Fibroblast of lung (primary cell): ENCODE results near the gene ARL6IP5. TPM values are rescaled to one million over a fixed set of nuclear protein-coding genes. Genes with fewer than 3 reads are reported as not detected.

Source experiments
- DNase-seq, 2 donors: peaks; one replicate each; pipeline versions ENCODE4 v3.0.0 to v3.0.0-alpha.2; 2010; ENCODE audit warnings: low read depth in 2 of 2
- H2AFZ ChIP-seq: 2 replicates; pipeline ENCODE4 v1.5.1; 2012; ENCODE audit warnings: low read length, control low read depth, inconsistent platforms
- H3K27ac ChIP-seq: 2 replicates; pipeline ENCODE4 v1.5.1; 2011; ENCODE audit warnings: low read length, control low read depth; ENCODE audit not compliant: insufficient read depth
- H3K27me3 ChIP-seq: 2 replicates; pipeline ENCODE4 v1.5.1; 2011; ENCODE audit warnings: mild to moderate bottlenecking, low read length; ENCODE audit not compliant: control insufficient read depth, insufficient read depth
- H3K36me3 ChIP-seq: 2 replicates; pipeline ENCODE4 v1.5.1; 2011; ENCODE audit warnings: low read length; ENCODE audit not compliant: control insufficient read depth, insufficient read depth
- H3K4me1 ChIP-seq: 2 replicates; pipeline ENCODE4 v1.5.1; 2011; ENCODE audit warnings: low read length; ENCODE audit not compliant: control insufficient read depth, insufficient read depth; ENCODE audit errors: extremely low read depth
- H3K4me2 ChIP-seq: 2 replicates; pipeline ENCODE4 v1.5.1; 2011; ENCODE audit warnings: low read length, control low read depth; ENCODE audit not compliant: insufficient read depth; ENCODE audit errors: extremely low read depth
- H3K4me3 ChIP-seq, 4 experiments: fragments of 200-600 bp in 1 of 4; sonication (generic) in 1 of 4; replicated peaks in 1 of 4; 2 replicates each; pipeline ENCODE4 v1.5.1; 2011 to 2016; ENCODE audit warnings: low read length in 4 of 4, low read depth in 3 of 4, mild to moderate bottlenecking in 3 of 4, control low read depth in 2 of 4, inconsistent platforms in 1 of 4, mixed read lengths in 1 of 4; ENCODE audit not compliant: insufficient read depth in 1 of 4; ENCODE audit errors: control extremely low read depth in 1 of 4
- H3K79me2 ChIP-seq: 2 replicates; pipeline ENCODE4 v1.5.1; 2012; ENCODE audit warnings: mild to moderate bottlenecking, low read length, inconsistent platforms; ENCODE audit not compliant: control insufficient read depth, insufficient read depth
- H3K9ac ChIP-seq: 2 replicates; pipeline ENCODE4 v1.5.1; 2011; ENCODE audit warnings: mild to moderate bottlenecking, low read length, control low read depth; ENCODE audit not compliant: insufficient read depth
- H3K9me3 ChIP-seq: 2 replicates; pipeline ENCODE4 v1.5.1; 2012; ENCODE audit warnings: low read depth, low read length; ENCODE audit not compliant: control insufficient read depth, insufficient read depth
- H4K20me1 ChIP-seq: 2 replicates; pipeline ENCODE4 v1.5.1; 2011; ENCODE audit warnings: low read length; ENCODE audit not compliant: control insufficient read depth, insufficient read depth; ENCODE audit errors: extremely low read depth
- CTCF ChIP-seq, 2 donors: IDR thresholded peaks in 1 of 2; conservative IDR thresholded peaks in 1 of 2; 1 replicate in 1 of 2; 2 replicates in 1 of 2; pipeline ENCODE4 v1.5.1; 2011 to 2012; ENCODE audit warnings: low read length in 2 of 2, control low read depth in 1 of 2, inconsistent platforms in 1 of 2, low read depth in 1 of 2, mild to moderate bottlenecking in 1 of 2
- EZH2 ChIP-seq: IDR thresholded peaks from 2 replicates; pipeline ENCODE4 v1.5.1; 2012; ENCODE audit warnings: low read length, control low read depth, mild to moderate bottlenecking; ENCODE audit errors: missing control alignments
- polyA plus RNA-seq, 2 donors: library from polyadenylated mRNA; depleted of rRNA in 1 of 2; stranded (reverse) in 1 of 2; unstranded in 1 of 2; fragments of >200 nt; gene quantifications; 2 replicates each; pipeline ENCODE4 v1.2.1, GENCODE V29; 2011 to 2012; ENCODE audit warnings: missing spikeins in 1 of 2
- total RNA-seq: library from RNA; depleted of rRNA; stranded (reverse); fragments of >200 nt; gene quantifications from 2 replicates; pipeline ENCODE4 v1.2.1, GENCODE V29; 2014

Gene ARL6IP5
- total and polyA plus RNA-seq, 2 donors (not counting 1 experiment from before 2014, with no cell fraction given), result 209 to 253 TPM

DNA sequence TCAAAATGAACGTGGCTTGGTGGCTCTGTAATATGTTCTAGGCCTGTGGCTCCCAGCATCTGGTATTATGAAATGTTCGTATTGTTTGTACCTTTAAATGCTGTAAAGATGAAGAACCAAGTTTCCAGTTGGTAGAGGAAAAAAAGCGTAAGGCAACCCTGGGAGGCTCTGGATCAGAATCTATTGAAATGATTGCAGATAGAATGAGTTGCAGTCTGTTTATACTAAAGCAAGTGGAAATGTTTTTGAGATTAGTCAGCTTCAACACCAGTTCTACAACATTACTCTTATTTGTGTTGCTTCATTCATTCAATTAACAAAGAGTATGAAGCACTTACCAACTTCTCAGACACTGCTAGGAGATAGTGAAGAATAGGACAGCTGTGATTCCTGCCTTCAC is 5.3 kb downstream of the ARL6IP5 start:
- Histone ChIP-seq H3K27ac (peak overlapping the region; percentile 48), H3K4me1 (peaks cover 45% of the 10 kb centered on the region), H3K4me2 (peak overlapping the region; percentile 67), H3K27me3 (no peaks in the 10 kb centered on the region), H3K9me3 (no peaks in the 10 kb centered on the region), H4K20me1 (no peaks in the 10 kb centered on the region), H3K4me3 (peak overlapping the region in 2 of 4 experiments; percentile 46 to 87), H3K79me2 (peaks cover 89% of the 10 kb centered on the region), H3K36me3 (no peaks in the 10 kb centered on the region), H2AFZ (no peak overlapping the region), H3K9ac (no peak overlapping the region)
- TF ChIP-seq CTCF (conservative IDR thresholded peaks at IDR 0.05 in 1 of 2, IDR thresholded peaks at IDR 0.05 in 1 of 2; ENCODE audit: low read depth in 1 of 2, low read length in 2 of 2), result no peak
- TF ChIP-seq EZH2, result no peak
- peak; percentile 86 to 91 for DNase-seq

DNA sequence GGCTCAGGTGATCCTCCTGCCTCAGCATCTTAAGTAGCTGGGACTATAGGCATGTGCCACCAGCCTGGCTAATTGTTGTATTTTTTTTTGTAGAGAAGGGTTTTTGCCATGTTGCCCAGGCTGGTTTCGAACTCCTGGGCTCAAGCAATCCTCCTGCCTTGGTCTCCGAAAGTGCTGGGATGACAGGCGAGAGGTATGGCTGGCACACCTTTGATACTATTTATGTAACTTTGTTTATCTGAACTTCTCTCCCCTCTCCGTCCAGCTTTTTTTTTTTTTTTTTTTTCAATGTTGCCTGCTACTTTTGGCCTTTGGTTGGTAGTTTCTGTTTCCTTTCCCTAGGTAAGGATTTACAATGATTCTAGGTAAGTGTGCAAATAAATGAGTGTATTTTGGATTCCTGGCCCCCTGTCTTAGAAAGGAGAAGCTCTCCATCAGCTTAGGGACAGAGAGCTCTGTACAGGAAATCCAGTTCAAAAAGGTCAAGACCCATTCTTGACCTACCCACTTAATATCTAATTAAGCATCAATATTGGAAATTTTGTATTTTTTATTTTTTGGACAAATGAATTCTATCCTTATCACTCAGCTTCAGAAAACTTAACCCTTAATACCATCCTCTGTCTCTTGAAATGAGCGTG is 6.8 kb downstream of the ARL6IP5 start:
- H3K9me3 ChIP-seq, result no peaks in the 10 kb centered on the region
- no peak overlapping the region for H3K27ac ChIP-seq
- H3K4me3 ChIP-seq, result no peak overlapping the region
- TF ChIP-seq EZH2, result no peak
- no peak for TF ChIP-seq CTCF (conservative IDR thresholded peaks at IDR 0.05 in 1 of 2, IDR thresholded peaks at IDR 0.05 in 1 of 2; ENCODE audit: low read depth in 1 of 2, low read length in 2 of 2)
- H4K20me1 ChIP-seq, result no peaks in the 10 kb centered on the region
- H3K4me1 ChIP-seq, result peaks cover 48% of the 10 kb centered on the region
- peaks cover 86% of the 10 kb centered on the region for H3K79me2 ChIP-seq
- H3K4me2 ChIP-seq, result no peak overlapping the region
- no peak for DNase-seq
- no peak overlapping the region for H3K9ac ChIP-seq
- no peak overlapping the region for H2AFZ ChIP-seq
- no peaks in the 10 kb centered on the region for H3K36me3 ChIP-seq
- no peaks in the 10 kb centered on the region for H3K27me3 ChIP-seq

- Histone ChIP-seq H3K9ac (no peak overlapping the region), H3K27ac (no peak overlapping the region)
- TF ChIP-seq CTCF (conservative IDR thresholded peaks at IDR 0.05 in 1 of 2, IDR thresholded peaks at IDR 0.05 in 1 of 2; ENCODE audit: low read depth in 1 of 2, low read length in 2 of 2), result no peak
- no peak for TF ChIP-seq EZH2
Observed at GRCh38 chr3:69092030-69092516, 7.3 kb downstream of the ARL6IP5 start.

More at GRCh38 chr3:69092030-69092516, 7.3 kb downstream of the ARL6IP5 start:
- peak in 1 of 2 donors; percentile 13 for DNase-seq
- no peak overlapping the region for H2AFZ ChIP-seq
- no peaks in the 10 kb centered on the region for H4K20me1 ChIP-seq
- H3K4me2 ChIP-seq, result no peak overlapping the region
- H3K27me3 ChIP-seq, result no peaks in the 10 kb centered on the region
- H3K4me1 ChIP-seq, result peaks cover 47% of the 10 kb centered on the region
- no peak overlapping the region for H3K4me3 ChIP-seq
- peaks cover 87% of the 10 kb centered on the region for H3K79me2 ChIP-seq
- no peaks in the 10 kb centered on the region for H3K9me3 ChIP-seq
- no peaks in the 10 kb centered on the region for H3K36me3 ChIP-seq
